HG02884 (cell line): ENCODE data around the gene DSCAM.

Experiments used
- ATAC-seq: cut with Tn5 transposase; IDR thresholded peaks from one replicate; pipeline ENCODE4 v1.9.1; 2021; ENCODE audit warnings: mild to moderate bottlenecking, moderate library complexity; ENCODE audit not compliant: unreplicated experiment

DSCAM gene

DNA sequence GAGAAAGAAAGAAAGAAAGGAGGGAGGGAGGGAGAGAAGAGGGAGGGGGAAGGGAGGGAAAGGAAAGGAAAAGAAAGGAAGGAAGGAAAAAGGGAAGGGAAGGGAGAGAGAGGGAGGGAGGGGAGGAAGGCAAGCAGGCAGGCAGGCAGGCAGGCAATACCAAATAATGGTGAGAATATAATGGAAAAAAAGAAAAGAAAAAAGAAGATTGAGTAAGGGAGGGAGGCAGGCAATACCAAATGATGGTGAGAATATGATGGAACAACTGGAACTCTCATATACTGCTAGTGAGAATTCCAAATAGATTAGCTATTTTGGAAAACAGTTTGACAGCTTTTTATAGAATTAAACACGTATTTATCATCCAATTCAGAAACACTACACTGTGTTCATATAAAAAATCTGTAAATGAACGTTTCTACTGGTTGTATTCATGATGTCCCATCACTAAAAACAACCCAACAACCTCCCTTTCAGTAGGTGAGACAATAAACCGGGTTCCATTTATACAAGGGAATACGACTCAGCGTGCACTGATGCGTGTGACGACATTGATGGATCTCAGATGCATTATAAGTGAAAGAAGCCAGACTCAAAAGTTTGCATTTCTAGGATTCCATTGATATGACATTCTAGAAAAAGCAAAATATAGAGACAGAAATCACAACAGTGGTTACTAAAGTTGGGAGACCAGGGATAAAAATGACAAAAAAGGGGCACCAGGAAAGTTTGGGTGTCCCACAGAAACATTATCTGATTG, 226.4 kb downstream of the DSCAM start:
- no peak for ATAC-seq

DNA sequence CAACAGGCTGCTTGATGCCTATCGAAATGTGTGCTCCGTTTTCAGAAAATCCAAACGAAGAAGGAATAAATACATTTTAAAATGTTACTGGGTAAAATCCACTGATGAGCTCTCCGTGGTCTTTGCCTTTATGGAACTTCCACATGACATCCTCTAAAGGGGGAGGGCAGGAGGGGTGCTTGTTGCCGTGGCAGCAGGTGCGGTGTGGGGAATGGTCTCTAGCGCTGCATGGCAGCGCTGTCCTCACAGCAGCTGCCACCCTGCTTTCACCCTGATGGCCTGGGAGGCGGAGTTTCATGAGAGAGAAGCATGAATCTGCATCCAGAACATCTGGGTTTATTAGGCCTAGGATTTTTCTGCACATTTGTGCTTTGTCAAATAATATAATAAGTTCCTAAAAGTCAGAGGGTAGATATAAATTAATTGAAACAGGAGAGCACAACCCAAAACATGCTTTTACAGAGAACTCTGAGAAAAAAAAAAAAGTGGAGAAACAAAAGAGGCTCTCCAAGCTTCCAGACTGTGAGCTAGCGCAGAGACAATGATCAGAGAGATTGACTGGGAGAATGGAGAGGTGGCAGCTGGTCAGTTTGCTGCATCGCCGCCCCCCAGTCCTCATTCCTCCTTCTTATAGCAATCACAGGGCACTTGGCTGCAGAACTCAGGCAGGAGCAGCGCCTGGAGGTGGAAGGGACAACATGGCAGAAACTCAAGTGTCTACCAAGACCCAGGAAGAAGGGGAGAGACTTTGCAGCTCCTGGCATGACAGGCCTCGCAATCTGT, 228.6 kb downstream of the DSCAM start:
- no peak for ATAC-seq

- no peak for ATAC-seq
Observed at GRCh38 chr21:40616377-40616704, 230.6 kb downstream of the DSCAM start.

DNA sequence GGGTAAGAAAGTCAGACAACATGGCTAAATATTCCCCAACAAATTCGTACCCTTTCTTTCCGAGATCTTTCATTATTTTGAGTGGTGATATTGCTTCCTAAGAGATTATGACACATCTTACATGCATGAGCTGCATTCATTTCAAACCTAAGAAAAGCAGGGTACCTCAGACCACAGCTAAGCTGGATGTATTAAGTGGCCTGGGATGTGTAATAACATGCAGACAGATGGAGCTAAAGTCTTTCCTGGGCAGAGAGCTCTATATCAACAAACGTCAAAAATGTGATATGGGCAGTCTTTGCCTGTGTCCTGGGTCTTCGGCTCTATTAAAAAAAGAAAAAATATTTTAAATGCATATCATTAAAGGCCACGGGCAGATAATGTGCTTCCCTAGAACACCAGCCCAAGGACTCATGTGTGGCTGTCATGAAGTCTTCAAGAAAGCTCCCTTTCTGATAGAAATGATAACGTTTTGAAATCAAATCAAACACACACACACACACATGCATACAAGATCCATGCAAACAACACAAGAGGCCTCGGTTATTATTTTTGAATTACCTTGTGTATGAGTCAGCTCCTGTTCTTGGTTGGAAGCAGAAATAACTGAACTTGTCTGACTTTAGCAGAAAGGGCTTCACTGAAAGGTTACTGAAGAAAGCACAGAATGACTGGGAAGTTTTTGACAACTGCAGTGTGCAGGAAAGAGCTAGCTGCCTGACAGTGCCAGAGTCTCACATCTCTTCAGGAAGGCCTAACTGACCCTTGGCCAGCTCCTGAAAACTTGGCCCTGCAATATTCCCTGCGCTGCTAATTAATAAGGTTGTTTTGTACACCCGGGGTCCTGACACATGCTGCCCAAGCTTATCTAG, 231.2 kb downstream of the DSCAM start:
- ATAC-seq, result no peak

- ATAC-seq, result no peak
Observed at GRCh38 chr21:40613546-40614030, 233.4 kb downstream of the DSCAM start.

GRCh38 chr21:40610345-40610744, 236.6 kb downstream of the DSCAM start:
- ATAC-seq, result no peak

DNA sequence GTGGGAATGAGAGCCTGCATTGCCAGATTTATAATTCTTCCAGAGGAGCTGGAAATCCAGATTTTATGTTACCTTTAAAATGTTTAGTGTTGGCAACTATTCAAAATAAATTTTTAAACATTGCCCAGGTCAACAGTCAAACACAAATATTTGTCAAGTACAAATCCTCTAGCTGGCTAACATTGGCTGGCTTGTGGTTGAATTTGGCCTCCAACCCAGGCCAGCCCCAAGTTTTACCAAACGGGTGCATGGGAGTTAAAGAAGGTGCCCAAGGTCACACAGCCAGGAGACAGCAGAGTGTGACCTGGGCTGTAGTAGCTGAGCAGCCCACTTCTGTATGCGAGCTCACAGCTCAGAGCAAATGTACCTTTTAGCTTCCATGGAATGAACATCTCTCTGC, 240.6 kb downstream of the DSCAM start:
- no peak for ATAC-seq

GRCh38 chr21:40605094-40605493, 241.9 kb downstream of the DSCAM start:
- no peak for ATAC-seq

GRCh38 chr21:40603774-40604173, 243.2 kb downstream of the DSCAM start:
- no peak for ATAC-seq

DNA sequence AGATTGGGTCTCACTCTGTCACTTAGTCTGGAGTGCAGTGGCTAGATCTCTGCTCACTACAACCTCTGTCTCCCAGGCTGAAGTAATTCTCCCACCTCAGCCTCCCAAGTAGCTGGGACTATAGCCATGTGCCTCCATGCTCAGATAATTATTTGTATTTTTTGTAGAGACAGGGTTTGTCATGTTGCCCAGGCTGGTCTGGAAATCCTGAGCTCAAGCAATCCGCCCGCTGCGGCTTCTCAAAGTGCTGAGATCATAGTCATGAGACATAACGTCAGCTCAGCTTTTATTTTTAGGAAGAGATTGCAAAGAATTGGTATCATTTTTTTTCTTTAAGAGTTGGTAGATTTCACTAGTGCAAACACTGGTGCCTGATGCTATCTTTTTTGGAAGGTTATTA, 244.9 kb downstream of the DSCAM start:
- ATAC-seq, result no peak

DNA sequence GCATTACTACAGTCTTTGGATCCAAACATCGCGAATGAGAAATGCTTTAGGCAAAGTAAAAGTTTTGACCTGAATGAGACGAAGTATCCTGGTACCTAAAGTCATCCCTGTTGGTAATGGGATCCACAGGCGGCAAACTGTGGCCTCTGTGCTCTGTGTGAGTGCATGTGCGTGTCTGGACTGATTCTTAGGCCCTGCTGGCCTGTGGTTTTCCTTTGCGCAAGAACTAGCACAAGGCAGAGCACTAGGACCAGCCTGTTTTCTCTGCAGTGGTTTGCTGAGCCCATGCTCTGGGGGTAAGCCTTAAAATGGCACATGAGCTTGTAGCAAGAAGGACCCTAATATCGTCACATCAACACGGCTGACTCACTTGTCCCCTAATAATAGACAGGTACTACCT, 251.2 kb downstream of the DSCAM start:
- ATAC-seq, result no peak

DNA sequence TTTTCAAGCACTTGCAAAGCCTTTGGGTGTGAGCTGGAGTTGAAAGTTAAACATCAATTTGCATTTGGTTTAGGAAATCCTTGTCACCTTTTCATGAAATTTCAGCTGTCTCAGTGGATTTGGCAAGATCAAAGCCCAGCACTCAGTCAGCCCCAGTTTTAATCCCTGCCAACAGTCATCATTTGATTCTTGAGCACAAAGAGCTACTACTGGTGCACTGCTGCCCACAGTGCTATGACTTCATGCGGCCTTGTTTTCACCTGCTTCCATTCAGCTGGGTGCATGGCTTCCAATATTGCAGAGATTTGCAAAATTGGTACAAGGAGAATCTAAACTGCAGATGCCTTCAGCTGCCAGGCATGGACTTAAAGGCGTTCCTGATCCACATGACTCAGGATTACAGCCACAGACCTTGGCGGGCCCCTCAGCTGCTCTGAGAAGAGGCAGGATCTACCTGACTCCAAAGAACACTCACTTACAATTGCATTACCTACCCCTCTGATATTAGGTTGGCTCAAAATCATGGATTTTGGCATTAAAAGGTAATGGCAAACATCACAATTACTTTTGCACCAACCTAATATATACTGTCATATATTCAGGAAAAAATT, 259.1 kb downstream of the DSCAM start:
- ATAC-seq, result no peak

GRCh38 chr21:40586575-40586974, 260.4 kb downstream of the DSCAM start:
- no peak for ATAC-seq

- no peak for ATAC-seq
Observed at GRCh38 chr21:40577285-40578043, 269.5 kb downstream of the DSCAM start.

GRCh38 chr21:40575976-40576375, 271.0 kb downstream of the DSCAM start:
- ATAC-seq, result no peak

GRCh38 chr21:40569357-40569756, 277.6 kb downstream of the DSCAM start:
- no peak for ATAC-seq

- no peak for ATAC-seq
Observed at GRCh38 chr21:40568807-40569206, 278.2 kb downstream of the DSCAM start.

DNA sequence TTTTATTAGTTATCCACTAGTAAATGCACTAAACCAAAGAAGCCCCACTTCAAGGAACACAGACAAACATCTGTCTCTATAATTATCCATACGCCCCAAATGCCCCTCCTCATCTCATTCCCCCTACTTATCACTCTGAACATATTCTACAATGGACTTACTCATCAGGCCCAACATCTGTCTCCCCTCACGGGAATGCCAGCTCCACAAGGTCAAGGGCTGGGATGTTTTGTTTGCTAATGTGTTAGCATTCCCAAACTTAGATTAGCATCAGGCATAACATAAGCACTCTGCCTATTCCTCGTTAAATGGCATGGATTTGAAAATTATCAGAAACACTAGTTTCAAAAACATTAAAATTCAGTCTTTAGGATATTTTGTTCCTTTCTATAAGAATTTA, 279.5 kb downstream of the DSCAM start:
- ATAC-seq, result no peak

- ATAC-seq, result no peak
Observed at GRCh38 chr21:40566486-40566885, 280.5 kb downstream of the DSCAM start.

- no peak for ATAC-seq
Observed at GRCh38 chr21:40564318-40564717, 282.6 kb downstream of the DSCAM start.
